CD4-positive, alpha-beta T cell treated with Interferon gamma for 1 hour (primary cell): ENCODE measurements around the gene NEURL1.

Experiments
- DNase-seq: peaks from one replicate; pipeline ENCODE4 v3.0.0-alpha.2; 2020

Gene NEURL1

DNA sequence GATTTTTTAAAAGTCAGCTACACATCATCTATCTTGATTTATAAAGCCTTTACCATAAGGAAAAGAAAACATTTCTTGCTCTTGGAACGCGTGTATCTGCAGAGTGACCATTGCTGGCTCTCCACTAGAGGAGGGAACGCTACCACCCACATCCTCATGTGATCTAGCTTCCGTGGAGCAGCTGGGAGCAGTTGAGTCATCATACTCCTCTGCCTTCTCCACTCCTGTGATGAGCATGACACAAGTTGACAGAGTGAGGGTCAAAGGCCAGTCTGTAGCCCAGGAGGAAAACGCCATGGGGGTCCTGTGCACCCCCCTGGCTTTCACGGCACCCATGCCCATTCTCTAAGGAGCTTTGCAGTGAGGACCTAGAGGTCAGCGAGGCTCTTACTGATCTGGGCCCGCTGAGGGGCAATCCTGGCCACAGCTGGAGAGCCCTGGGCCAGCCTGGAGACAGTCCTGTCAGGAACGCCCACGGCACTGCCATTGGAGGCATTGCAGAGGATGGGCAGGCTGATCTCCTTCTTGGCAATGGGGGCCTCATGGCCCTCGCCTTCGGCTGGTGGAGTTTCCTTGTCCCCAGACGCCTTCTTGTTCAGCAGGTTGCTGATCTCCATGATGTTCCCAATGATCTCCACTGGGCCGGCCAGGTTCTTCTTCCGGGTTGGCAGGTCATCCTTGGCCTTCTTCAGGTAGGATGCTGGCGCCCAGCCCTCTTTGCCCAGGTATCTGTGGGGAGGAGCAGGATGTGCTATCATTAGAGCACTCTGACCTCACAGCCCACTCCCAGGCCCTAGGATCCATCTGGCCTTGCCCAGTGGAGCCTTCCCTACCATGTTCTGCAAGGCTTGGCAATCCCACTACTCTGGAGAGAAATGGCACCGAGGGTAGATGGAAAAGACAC lies 119.2 kb downstream of the NEURL1 start:
- DNase-seq, result no peak

DNA sequence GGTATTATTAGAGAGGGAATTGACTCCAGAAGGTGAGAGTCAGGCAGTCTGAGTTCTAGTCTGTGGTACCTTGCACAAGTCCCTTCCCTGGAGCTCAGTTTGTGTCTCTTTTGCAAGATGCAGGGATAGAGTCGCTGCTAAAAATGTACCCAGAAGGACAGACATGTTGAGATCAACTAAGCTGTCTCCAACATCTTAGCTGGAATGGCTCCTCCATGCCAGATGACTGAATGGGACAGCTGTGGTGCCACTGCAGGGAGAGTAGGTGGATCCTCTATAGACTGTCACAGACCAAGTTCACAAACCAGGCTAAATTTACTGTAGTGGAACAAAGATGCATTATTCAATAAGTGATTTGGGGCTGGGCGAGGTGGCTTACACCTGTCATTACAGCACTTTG lies 120.1 kb downstream of the NEURL1 start:
- no peak for DNase-seq

DNA sequence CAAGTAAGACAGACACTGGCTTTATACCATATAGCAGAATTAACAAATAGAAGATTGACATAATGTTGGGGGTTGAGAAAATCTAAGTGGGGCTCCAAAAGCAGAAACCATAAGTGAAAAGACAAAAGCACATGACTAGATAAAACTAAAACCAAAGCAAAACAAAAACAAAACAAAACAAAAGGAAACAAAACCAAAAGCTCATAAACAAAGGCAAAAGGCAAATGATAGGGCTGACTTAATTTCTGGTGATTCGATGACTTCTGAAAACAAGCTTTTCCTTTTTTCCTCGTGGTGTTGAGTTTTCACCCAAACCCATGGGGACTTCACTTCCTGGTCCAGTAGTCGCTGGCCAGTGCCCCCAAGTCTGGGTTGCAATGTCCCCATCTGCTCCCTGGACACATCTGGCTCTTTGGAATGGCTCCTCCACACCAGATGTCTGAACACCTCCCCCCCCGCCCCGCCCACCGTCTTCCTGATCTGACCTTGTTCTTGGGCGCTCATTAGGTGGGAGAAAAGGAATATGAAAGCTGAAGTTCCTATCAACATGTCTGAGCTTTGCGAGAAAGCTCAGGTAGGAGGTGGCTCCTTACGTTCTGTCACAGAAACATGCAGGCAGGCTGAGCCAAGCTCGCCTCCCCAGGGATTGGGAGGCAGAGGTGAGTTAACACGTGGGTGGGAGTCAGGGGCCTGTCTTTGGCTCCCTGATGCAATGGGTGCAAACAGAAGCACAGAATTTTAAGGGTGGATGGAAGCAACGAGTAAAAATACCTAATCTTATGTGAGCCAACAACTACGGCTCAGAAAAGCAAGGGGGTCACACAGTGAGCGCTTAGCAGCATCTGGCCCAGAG lies 121.0 kb downstream of the NEURL1 start:
- DNase-seq, result no peak

DNA sequence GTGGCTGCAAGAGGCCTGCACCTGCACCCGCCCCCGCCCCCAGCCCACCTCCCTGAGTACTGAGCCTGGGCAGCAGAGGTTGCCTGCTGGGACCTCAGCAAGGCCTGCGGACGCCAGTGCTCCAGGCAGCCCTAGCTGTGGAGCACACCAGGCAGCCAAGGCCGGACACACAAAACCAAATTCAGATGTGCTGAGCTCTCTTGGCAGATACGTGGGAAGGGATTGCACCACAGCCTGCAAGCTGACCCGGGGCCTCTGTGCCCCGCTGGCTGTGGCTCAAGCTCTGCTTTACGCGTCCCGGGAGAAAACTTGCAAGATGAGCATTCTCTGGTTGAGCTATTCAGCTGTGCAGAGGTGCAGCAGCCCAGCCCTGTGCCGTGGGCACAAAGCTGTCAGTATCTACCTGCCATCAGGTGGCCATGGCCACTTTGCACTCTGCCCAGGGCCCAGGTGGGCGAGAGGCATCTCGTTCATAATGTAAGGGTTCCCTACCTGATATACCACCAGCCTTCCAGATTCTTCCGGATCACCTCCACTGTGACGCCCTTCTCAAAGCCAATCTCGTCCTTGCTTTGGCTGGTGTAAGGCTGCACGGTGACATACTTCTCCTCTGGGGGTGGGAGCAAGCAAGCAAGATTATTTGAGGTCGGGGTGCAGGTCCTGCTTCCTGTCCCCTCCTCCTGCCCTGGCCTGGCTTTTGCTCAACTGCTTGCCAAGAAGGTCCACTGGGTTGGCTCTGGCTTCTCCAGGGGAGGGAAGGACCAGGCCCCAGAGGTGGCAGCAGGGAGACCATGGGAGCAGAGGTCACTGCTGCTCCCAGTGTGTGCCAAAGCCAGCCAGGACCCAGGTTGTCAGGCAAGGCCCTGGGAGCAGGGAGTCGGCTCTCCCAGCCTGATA lies 123.4 kb downstream of the NEURL1 start:
- no peak for DNase-seq

DNA sequence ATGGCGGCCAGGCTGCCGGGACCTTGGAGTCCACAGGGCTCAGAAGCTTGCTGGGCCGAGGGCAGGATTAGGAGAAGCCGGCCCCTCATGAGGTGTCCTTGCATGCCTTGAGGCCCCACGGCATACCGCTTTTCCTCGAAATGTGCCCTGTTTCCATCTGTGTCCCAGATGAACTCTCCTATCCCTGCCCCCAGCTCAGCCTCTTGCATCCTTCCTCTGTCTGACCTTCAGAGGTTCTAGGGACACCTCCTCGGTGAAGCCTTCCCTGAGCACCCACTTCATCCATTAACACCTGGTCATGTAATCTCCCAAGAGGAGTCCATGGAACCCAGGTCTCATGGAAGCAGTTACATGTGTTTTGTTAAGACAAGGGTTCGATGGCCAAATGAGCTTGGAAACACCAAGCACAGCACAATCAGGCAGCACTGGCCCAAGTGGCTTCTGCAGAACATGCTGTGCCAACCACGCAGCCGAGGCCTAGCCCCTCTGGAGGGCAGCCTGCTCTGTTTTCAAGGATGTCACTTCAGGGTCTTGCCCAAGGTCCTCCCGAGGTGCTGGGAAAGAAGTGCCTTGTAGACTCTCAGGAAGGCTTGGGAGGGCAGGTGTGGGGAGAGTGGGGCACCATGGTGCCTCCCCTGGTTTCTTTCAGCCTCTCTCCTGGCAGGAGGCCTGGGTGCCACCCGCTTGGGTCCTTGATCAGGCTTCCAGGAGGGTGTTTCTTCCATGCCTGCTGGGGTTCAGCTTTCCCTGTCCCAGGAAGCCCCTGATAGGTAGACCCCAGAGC lies 124.3 kb downstream of the NEURL1 start:
- DNase-seq, result no peak

DNA sequence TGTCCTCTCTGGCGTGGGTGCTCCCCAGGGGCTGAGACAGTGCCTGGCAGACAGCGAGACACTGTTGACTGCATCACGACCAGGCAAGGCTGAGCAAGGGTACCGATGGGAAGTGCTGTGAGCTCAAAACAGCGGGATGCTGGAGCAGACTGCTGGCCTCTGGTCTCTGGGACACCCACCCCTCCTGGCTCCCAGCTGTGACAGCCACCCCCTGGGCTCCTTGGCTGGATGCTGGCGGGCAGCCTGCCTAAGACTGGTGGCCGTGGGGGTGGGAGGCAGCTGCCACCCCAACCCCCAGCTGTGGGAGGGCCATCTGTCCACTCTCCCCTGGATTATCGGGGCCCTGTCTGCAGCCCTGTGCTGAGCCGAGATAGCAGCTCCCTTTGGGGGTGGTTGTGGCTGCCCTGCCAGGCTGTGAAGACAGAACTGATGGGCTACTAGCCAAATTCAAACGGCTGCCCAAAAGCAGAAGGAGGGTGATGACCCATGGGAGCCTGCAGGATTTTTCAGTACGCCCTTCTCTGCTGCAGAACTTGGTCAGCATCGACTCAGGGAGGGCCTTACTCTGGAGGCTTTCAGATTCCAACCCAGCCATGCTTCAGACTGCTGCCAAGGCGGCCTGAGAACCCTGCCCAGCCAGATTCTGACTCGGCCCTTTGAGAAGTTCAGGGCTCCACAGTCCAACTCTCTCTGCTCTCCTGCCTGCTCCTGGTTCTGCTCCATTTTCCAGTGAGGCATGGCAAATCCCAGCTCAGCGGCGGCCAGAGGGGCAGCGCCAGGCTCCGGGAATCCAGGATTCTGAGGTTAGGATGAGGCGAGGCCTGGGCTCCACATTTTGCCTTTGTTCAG lies 125.3 kb downstream of the NEURL1 start:
- DNase-seq, result no peak

DNA sequence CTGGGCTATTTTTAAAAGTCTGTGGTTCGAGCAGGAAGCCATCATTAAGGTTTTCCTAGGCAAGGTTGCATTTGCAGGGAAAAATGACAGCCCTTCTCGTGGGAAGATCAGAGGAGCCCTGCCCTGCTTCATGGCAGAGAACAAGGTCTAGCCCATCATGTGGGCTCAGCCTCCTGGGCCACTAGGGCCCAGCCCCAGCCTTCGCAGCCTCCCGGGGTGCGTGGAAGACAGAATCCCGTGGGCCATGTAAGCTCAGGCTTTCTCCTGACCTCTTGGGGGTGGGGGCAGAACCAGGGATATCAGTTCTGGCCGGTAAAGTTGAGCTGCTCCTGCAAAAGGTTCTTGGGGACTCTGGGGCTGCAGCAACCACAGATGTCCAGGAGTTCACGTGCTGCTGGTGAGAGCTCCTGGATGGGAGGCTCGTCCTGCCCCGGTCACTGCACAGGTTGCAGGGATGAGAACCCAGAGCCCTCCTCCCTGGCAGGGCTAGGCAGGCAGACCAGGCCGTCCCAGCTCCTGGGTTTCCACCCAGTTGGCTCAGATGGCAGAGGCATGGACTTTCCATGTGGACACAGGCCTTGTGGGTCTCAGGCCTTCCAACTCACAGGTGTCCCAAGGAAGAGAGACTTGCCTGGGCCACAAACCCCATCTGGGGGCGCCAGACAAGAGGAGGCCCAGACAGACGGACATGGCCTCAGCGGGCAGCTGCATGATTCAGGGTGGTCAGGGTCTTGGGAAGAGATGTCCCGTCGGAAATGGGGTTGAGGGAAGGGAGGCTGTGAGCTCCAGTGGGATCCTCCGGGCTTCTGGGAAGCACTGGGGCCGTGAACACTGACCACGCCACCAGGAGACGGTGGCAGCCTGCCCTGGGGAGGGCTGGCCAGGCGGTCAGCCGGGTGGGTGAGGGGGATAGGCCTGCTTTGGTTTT lies 126.2 kb downstream of the NEURL1 start:
- DNase-seq, result no peak

DNA sequence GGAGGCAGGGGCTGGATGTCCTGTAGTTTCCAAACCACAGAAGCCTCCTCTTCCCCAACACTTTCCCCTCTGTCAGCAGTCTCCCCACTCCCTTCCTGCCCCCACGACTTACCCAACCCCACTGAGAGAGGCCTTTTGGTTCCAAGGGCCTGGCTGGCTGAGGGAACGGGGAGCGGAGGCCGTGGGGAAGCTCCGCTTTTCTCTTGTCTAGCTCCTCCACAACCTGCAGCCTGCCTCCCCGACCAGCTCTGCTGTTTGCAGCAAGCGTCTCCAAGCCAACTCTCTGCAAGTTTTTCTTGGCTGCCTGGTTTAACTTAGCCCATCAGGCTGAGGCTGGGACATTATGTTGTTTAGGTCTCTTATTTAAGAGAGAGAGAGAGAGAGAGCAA lies 126.8 kb downstream of the NEURL1 start:
- DNase-seq, result no peak

DNA sequence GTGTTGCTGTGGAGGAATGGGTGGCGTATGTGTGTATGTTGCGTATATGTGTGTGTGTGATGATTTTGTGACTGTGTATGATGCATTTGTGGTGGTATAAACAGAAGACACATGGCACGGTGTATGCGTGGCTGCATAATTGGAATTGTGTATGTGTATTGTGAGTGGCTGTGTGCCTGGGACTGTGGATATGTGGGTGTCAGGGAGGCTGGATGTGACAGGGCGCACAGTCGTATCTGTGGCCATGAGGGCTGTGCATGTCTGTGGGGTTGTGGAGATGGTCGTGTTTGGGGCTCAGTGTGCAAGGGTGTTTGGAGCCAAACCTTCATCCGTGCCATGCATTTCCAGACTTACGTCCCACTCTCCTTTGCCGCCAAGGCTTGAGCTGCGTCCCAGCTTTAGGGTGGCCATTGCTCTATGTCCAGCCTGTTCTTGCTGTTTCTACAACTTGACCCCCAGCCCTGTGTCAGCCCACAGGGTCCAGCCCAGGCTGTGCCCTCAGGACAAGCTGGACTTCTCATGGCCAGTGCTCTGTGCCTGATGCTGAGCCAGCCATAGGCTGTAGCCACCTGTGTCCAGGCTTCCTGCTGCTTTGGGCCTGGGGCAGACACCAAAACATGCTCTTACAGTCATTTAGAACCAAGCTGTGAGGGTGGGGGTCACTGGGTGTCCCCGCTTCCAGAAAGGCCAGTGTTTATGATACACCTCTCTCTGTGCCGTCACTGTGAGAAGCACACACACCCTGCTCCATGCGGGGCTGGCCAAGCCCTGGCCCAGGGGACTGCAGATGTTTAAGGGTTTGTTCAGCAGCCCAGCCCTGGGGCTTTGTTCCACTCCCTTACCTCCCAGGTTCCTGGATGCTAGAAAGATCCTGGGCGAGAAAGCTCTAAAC lies 127.6 kb downstream of the NEURL1 start:
- no peak for DNase-seq

DNA sequence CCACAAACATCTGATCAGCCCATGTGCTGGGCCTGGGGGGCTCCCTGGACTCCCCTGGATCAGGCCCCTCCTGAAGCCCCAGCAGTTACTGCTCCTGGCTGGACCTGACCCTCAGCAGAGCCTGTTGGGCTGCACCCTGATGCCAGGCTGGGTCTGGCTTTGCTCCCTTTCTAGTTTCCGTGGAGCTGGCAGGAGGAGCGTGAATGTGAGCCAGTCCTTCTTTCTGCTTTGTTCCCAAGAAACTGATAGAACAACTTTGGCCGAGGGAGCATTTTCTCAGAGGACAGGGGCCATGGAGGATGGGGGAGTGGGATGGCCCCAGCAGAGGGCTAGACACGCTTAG lies 128.2 kb downstream of the NEURL1 start:
- DNase-seq, result no peak

DNA sequence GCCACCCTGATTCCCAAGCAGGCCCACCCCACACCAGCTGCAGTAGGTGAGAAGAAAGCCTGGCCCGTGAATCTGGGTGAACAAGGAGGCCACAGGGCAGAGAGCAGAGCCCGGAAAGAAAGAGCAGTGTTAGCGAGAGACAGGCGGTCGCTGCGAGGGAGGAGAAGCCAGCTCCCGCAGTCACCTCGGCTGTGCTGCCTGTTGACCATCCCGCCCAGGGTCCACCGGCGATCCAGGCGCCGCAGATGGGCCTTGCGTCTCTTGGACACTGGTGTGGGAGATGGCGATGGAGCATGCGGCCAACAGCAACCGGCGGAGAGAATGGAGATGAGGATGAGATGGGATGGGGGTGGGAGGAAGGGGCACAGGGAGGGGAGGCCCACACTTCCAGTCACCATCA lies 128.8 kb downstream of the NEURL1 start:
- DNase-seq, result no peak

DNA sequence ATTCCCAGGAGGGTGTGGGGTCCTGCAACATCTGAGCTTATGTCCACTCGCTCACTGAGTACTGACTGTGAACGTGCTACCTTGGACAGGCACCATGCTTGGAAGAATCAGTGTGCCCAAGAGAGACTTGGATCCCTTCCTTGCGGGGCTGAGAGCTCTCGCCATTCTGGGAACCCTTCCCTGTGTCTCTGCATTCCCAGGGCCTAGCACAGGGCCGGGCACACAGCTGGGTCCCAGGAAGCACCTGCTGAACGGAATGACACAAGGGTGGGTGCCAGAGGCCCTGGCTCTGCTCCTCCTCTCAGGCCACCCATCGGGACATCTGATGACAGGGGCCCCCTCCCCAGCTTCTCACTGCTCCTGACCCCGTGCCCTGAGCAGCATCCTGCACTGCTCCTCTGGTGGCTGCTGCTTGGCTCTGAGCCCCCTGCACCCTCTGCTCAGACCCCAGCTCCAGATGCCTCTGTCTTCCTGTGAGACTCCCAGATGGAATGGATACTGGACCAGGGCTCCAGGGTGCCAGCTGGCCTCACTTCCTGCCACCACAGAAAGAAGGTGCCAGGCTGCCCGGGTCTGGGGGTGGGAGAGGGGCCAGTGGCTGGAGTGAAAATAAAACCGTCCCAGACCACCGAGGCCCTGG lies 129.6 kb downstream of the NEURL1 start:
- no peak for DNase-seq

DNA sequence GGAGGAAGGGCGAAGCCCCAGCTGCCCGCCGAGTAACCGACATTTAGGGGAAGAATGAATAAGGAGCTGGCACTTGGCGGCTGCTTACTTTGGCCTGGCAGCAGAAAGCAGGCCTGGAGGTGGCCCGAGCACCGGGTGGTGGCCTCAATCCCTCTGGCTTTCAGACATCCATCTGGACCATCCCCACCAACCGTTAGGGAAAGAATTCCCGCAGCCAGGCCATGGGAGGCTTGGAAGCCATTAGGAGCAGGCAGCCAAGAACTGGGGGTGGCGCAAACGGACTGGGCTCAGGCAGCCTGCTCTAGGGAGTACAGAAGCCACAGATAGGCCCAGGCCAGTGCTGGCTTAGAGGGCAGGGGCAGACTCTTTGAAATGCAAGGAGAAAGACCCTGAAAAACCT lies 132.7 kb downstream of the NEURL1 start:
- no peak for DNase-seq

DNA sequence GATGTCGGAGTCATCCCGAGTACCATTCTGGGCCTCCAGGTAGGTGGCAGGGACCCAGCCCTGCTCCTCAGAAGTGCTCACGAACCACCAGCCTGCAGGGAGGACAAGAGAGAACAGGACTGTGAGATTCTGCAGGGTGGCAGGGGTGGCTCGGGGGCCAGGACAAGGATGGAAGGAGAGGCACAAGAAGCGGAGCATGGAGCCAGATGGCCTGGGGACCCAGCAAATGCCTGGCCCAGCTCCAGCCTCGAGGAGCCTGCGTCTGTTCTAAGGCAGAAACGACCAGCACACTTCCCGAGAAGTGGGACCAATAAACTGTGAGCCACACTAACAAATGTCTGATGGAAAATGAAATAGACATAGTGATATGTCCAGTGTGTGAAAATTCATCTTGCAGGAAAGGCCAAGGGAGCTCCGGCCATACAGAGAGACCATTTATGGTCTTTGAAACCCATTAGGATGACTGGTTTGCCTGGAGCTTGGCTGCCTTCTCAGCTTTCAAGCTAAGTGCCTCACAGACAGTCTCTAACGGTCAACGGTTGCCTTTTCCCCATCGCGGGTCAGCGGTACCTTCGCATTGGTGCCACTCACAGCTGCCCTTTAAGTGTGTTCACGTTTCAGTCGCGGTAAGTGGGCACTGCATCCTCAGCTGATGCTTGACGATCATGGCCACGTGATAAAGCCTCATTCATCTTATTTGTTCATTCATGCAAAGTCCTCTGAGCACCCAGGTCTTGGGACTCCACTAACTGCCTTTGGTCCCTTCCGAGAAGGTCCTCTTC lies 133.8 kb downstream of the NEURL1 start:
- DNase-seq, result no peak

DNA sequence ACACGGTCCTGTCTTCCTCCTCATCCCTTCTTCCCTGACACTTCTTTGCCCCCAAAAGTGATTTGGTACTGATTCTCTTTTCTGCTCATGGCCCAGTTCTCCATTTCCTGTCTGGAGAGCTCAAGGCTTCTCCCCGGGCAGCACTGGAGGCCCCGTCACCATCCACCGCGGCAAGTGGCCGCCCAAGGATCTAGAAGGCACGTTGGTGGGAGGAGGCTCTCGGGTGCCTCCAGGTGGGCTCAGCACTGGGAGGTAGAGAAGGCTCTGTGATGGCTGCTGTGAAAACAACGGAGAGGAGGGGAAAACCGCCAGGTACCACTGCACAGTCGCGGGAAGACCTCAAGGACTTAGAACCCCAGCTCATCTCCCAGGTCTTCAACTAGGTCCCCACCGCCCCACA lies 134.4 kb downstream of the NEURL1 start:
- DNase-seq, result no peak

DNA sequence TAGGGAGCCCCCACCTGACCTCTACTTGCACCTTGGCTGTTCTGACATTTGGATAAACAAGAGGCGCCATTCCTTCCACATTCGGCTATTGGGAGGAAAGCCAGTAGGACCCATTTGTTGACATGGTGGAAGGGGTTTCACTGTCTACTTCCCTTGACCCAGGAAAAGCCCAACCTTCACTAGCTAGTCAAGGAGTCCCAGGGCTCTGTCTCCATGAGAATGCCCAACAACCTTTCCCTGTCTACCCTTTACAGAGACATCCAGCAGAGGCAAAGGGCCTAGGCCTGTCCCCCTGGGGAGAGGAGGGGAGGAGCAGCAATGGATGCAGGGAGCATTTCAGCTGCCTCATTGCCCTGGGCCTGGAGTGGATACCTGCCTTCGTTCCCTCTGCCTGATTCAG lies 136.1 kb downstream of the NEURL1 start:
- no peak for DNase-seq

DNA sequence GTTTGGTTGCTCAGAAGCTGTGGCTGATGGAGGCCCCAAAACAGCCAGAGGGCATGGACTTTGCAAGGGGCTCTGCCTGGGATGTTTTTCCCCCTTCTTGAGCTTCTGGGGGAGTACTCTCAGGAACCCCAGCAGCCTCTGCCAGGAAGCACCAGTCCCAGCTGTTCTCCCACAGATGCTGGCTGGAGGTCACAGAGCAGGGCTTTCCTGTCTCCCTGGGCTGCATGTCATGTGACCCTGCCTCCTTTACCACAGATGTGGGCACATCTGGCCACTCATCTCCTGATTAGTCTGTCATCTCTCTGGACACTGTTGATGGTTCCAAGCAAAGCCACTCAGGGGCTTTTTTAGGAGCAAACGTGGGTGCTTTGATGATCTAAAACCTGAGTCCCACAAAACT lies 136.7 kb downstream of the NEURL1 start:
- no peak for DNase-seq

DNA sequence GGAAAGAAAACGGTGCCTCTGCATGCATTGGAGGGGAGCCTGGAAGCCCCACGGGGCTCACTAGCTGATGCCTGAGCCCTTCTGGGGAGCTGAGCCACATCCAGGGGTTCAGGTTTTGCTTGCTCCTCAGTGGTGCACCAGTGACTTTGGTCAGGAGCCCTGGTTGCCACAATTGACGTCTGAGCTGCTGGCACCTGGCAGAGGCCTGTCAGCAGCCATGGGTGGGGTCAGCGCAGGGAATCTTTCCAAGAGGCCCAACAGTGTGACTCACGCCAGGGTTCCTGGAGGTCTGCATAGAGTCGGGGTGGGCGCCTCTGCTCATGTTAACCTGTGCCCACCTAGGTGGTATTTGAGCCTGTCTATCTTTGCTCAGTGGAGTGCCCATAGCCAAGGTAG lies 138.7 kb downstream of the NEURL1 start:
- no peak for DNase-seq
